Measurements from ENCODE around the gene GNPAT. TPM values are rescaled to one million over a fixed set of nuclear protein-coding genes. Genes with fewer than 3 reads are reported as not detected.

The GNPAT gene
- total and polyA plus RNA-seq, 2 of the 8 experiments (the other 6 are each of a cell fraction or from before 2014, with no cell fraction given), result 22.9 to 47.4 TPM

DNA sequence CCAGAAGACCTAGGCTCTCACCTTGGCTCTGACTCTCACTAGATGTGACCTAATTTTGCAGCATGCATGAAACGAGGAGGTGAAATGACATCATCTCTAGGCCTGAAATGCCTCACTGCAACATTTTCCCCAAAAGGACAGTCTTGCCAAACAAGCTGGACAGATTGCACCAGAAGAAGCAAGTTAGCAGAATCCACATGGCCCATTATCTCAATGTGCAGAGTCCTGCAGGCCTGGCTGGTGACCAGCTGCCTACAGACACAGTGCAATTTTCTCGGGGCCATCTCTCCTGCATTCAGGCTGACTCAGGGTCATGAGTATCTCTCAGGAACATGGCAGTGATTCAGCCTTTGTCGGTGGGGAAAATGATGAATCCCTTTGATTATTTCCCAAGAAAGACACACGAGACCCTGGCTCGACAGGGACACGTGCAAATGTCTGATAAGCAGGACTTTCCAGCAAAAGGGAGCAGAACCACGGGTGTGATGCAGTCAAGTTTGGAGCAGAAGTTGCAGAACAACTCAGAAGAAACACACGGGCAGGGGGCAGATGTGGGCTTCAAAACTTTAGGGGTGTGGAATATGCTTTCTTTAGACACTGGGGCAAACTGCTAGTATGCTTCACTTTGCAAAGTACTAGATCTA, 40.5 kb upstream of the GNPAT start:
- Histone ChIP-seq H4K20me1 (replicated peaks in 1 of 2; ENCODE audit: control insufficient read depth in 1 of 2, insufficient read depth in 2 of 2, low read length in 2 of 2) (no peaks in the 10 kb centered on the region), H3K14ac (ENCODE audit: insufficient read length) (no peak overlapping the region), H2AK5ac (ENCODE audit: low read depth, low read length) (no peak overlapping the region), H2BK5ac (ENCODE audit: low read depth, low read length) (no peak overlapping the region), H3K27me3 (replicated peaks in 1 of 4; ENCODE audit: control insufficient read depth in 3 of 4, extremely low read depth in 1 of 4, insufficient read depth in 3 of 4, low read length in 3 of 4) (peaks cover 0 to 6% (median 3%) of the 10 kb centered on the region in 4 experiments; a peak in 4 of 7 replicates), H2AFZ (ENCODE audit: low read length) (no peak overlapping the region), H3K23me2 (ENCODE audit: low read depth, low read length) (no peaks in the 10 kb centered on the region; the same call in 1 of the 2 replicates), H2BK12ac (ENCODE audit: low read depth, low read length) (no peak overlapping the region), H3K18ac (ENCODE audit: extremely low read depth, low read length) (no peak overlapping the region), H3K79me2 (ENCODE audit: control insufficient read depth in 1 of 2, insufficient read depth in 2 of 2, low read length in 2 of 2) (no peaks in the 10 kb centered on the region), H4K91ac (replicated peaks; ENCODE audit: insufficient read length, low read length) (no peak overlapping the region), H2BK15ac (ENCODE audit: low read length) (no peak overlapping the region), H4K8ac (ENCODE audit: extremely low read depth, insufficient read depth, low read length) (no peak overlapping the region), H4K5ac (ENCODE audit: insufficient read length, low read depth, low read length) (no peak overlapping the region), H3K9me3 (ENCODE audit: insufficient read depth in 2 of 2, low read depth in 1 of 2, low read length in 1 of 2) (no peaks in the 10 kb centered on the region), H3K4me3 (ENCODE audit: extremely low read depth in 1 of 4, insufficient read depth in 2 of 4, low read depth in 3 of 4, low read length in 4 of 4) (no peak overlapping the region), H3K23ac (ENCODE audit: insufficient read length) (no peak overlapping the region), H2BK120ac (replicated peaks; ENCODE audit: low read depth, low read length) (no peak overlapping the region), H3K4me1 (replicated peaks in 1 of 4; ENCODE audit: control insufficient read depth in 3 of 4, insufficient read depth in 4 of 4, low read length in 3 of 4) (no peaks in the 10 kb centered on the region), H3K79me1 (ENCODE audit: low read depth, low read length) (no peaks in the 10 kb centered on the region), H3K27ac (ENCODE audit: low read depth, low read length) (no peak overlapping the region), H3K56ac (replicated peaks; ENCODE audit: insufficient read length, low read depth, low read length) (no peak overlapping the region), H3K9ac (replicated peaks in 1 of 4; ENCODE audit: extremely low read depth in 1 of 4, low read depth in 3 of 4, low read length in 3 of 4) (no peak overlapping the region), H3K4me2 (ENCODE audit: insufficient read depth in 1 of 2, low read depth in 2 of 2, low read length in 2 of 2) (no peak overlapping the region), H2BK20ac (ENCODE audit: low read length) (no peak overlapping the region), H3K36me3 (ENCODE audit: control insufficient read depth in 2 of 4, insufficient read depth in 4 of 4, low read length in 3 of 4) (no peaks in the 10 kb centered on the region), H3K4ac (replicated peaks; ENCODE audit: insufficient read length, low read depth, low read length) (no peak overlapping the region)
- POLR2A ChIA-PET (ENCODE audit: partially characterized antibody), result no interaction called here
- CTCF ChIA-PET (ENCODE audit: partially characterized antibody), result interaction anchor here (1.4 kb wide), 1 partner anchor 10 kb away, joined by 5 read pairs; no protein-coding TSS in a partner anchor
- WGBS, 2 experiments (ENCODE audit: extremely low coverage in 1 of 2, insufficient coverage in 1 of 2, insufficient read length in 1 of 2, insufficient replicate concordance in 2 of 2, low coverage in 1 of 2, low lambda C conversion rate in 2 of 2, missing lambda C conversion rate in 1 of 2), result 88% methylated on average over 8 of the region's 8 CpGs; no CpG with 5 or more reads in 1 of the 2 experiments
- DNase-seq (ENCODE audit: low read depth in 1 of 2, low spot score in 2 of 2) (no peak), FAIRE-seq (no peak)
- TF ChIP-seq TCF12 (IDR thresholded peaks at IDR 0.05; ENCODE audit: low read depth, low read length), result no peak
- TF ChIP-seq KDM4A (IDR thresholded peaks at IDR 0.05; ENCODE audit: low read depth, low read length, severe bottlenecking), result no peak
- TF ChIP-seq POU5F1 (IDR thresholded peaks at IDR 0.05; ENCODE audit: low read depth, low read length), result no peak
